GM12801 (cell line): ENCODE measurements around the gene FAM53A.

Source experiments
- TF ChIP-seq, protein P1 (sequence below): IDR thresholded peaks from one replicate; pipeline ENCODE4 v1.5.1; 2011; ENCODE audit warnings: control low read depth; ENCODE audit not compliant: insufficient read length; ENCODE audit errors: extremely low read depth

FAM53A gene

GRCh38 chr4:1674682-1675081, 9.4 kb downstream of the FAM53A start:
- TF ChIP-seq, protein P1, sequence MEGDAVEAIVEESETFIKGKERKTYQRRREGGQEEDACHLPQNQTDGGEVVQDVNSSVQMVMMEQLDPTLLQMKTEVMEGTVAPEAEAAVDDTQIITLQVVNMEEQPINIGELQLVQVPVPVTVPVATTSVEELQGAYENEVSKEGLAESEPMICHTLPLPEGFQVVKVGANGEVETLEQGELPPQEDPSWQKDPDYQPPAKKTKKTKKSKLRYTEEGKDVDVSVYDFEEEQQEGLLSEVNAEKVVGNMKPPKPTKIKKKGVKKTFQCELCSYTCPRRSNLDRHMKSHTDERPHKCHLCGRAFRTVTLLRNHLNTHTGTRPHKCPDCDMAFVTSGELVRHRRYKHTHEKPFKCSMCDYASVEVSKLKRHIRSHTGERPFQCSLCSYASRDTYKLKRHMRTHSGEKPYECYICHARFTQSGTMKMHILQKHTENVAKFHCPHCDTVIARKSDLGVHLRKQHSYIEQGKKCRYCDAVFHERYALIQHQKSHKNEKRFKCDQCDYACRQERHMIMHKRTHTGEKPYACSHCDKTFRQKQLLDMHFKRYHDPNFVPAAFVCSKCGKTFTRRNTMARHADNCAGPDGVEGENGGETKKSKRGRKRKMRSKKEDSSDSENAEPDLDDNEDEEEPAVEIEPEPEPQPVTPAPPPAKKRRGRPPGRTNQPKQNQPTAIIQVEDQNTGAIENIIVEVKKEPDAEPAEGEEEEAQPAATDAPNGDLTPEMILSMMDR, result no peak

GRCh38 chr4:1673671-1674070, 10.4 kb downstream of the FAM53A start:
- TF ChIP-seq, protein P1, result no peak

- TF ChIP-seq, protein P1, result no peak
These were observed 13.8 kb downstream of the FAM53A start for GRCh38 chr4:1670279-1670678.

GRCh38 chr4:1669850-1670249, 14.3 kb downstream of the FAM53A start:
- TF ChIP-seq, protein P1, result no peak

DNA sequence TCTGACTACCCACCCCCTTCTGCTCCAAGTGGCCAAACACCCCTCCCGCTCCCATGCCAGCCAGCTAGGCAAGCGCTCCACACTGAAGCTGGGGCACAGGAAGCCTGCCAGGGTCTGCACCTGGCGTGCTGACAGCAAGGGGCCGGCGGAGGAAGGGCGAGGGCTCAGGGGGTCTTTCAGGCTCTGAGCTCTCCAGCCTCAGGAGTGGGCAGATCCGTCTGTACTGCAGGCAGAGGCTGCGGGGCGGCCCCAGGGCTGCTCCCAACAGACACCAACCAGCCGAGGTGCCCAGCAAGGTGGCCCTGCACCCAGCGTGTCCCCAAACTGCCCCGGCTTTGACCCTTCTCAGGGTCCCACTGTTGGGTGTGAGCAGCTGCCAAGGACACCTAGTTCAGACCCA, 14.8 kb downstream of the FAM53A start:
- TF ChIP-seq, protein P1, result no peak

DNA sequence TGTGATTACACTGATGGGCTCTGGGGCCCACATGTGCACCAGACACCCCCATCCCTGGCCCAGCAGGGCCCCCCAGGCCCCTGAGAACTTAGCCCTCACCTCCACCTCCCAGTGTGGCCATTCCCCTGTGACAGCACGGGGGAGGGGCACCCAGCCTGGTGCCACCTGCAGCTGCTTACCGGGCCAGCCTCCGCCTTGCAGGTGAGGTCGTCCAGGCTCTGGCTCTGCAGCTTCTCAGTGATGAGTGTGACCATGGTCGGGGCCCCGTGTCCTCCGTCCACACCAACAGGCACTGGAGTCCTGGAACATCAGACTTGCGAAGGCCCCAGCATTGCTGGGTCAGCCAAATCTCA, 15.6 kb downstream of the FAM53A start:
- TF ChIP-seq, protein P1, result no peak

DNA sequence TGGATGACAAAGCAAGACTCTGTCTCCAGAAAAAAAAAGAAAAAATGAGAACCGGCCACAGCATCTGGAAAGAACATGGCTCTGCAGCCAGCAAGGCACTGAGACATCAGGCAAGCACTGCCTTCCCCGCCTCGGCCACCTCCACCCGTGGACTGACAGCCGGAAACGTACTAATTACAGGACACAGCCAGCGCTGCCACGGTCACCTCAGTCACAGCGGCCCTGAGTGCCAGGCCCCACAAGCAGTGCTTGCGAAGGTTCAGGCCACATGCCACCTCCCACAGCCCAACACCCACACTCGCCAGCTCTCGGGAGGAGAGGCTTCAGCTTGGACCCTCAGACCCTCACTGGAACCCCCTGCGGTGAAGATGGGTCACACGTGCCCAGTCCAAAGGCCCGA, 16.8 kb downstream of the FAM53A start:
- TF ChIP-seq, protein P1, result no peak

DNA sequence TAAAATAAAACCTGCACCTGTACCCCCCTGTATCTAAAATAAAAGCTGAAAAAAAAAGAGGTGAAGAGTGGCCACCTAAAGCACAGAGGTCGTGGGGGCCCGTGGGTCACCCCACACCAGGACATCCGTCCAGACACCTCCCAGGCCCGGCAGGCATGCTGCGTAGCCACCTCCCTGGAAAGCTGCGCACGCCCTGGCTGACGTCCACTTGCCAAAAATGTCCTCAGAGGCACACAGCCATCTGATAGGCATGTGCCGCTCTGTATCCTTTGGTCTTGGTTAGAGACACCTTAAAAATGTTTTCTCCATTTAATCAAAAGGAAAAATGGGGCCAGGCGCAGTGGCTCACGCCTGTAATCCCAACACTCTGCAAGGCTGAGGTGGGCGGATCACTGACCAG, 17.7 kb downstream of the FAM53A start:
- TF ChIP-seq, protein P1, result no peak
